DMS 273 (cell line): ENCODE data around the gene TNRC6A.
A peak's percentile ranks its signal among the peaks of the same experiment; 100 is the strongest.
"Not testable (repeated sequence)": the region's sequence is repeated elsewhere in the genome, so short reads cannot be mapped to it uniquely, and the experiment has no call there.

Experiments
- DNase-seq: peaks from one replicate; lab custom pipeline; 2025; ENCODE audit not compliant: unreplicated experiment; lab: John Stamatoyannopoulos, UW

TNRC6A gene

GRCh38 chr16:24723663-24724062 lies 5.8 kb upstream of the TNRC6A start:
- DNase-seq: no peak

- DNase-seq: no peak
Measured at GRCh38 chr16:24728011-24728410, 1.4 kb upstream of the TNRC6A start.

GRCh38 chr16:24728891-24729242 lies 584 bp upstream of the TNRC6A start:
- no peak for DNase-seq

DNA sequence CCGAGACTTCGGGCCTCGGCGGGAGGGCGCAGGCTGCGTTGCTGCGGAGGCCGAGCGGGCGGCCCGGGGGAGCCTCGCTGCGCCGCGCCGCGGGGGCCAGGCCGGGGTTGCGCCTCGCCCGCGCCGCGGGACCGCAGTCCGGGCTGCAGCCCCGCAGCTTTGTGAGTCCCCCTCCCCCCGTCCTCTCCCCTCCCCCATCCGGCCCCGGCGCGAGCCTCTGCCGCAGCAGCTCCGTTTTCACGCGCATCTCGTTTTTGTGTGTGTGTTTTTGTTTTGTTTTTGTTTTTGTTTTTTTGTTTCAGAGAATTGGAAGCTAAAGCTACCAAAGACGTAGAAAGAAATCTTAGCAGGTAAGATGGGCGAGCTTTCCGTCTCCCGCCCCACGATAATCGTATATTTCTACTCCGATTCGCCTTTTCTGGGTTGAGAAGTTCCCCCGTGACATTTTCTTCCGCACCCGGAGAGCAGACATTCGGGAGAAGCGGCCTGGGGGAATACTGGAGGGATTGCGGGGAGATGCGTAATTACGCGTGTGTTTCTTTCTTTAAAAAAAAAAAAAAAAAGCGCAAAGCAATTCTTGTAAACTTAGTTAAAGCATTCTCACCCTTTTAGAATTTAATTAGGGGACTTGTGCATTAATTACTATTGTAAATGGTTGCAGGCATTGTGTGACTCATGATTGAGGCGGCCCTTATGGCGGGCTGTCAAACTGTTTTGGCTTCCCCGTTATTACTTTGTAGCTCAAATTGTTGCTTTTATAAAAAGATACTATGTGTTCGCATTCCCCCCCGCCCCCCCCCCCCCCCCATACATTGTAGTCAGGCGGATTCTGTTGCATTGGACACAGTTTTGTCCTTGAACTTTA lies 732 bp downstream of the TNRC6A start:
- DNase-seq: peak; percentile 63

GRCh38 chr16:24730914-24731313 lies 1.5 kb downstream of the TNRC6A start:
- DNase-seq: no peak

DNA sequence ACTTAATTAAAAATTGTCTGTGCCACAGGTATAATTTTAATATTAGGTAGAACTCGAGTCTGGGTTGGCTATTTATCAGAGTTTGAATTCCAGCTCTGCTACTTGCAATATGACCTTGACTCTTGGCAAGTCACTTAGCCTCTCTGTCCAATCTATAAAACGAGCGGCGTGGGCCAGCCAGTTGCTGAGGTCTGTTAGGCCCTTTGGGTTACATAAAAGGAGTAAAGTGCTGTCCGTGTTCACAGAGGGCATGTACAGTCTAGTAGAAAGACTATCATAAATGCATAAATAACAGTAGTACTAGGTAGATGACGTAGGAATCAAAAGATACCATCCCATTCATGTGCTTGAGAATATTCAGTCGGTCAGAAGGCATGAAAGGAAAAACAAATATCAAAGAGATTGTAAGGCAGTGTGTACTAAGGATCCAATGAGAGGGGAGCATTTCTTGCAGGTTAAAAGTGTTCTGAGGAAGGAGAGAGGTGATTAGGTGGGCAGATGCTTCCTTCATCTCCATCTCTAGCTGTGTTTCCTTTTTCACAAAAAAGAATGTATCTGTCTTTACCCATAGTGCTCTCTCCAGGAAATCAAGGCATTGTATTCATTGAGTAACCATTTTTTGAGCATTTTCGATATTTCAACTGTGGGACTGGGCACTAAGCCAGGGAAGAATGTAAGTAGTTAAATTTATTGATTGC lies 2.4 kb downstream of the TNRC6A start:
- no peak for DNase-seq

GRCh38 chr16:24734382-24734781 lies 4.9 kb downstream of the TNRC6A start:
- no peak for DNase-seq

DNA sequence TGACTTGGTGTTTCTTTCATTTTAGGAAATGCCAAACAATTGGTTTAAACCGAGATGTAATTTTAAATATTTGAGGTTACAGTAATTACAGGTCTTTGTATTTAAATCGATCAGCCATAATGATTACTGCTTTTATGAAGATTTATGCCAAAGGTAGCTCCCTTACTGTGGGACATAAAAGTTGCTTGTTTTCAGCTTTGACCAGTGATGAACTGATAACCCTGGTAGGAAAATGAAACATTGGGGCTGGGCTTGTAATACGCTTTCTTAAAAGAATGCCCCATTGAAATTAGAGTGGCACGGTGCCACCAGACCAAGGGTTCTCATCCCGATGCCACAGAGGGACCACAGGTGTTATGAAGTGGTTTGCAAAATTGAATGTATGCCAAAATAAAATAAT lies 7.3 kb downstream of the TNRC6A start:
- no peak for DNase-seq

DNA sequence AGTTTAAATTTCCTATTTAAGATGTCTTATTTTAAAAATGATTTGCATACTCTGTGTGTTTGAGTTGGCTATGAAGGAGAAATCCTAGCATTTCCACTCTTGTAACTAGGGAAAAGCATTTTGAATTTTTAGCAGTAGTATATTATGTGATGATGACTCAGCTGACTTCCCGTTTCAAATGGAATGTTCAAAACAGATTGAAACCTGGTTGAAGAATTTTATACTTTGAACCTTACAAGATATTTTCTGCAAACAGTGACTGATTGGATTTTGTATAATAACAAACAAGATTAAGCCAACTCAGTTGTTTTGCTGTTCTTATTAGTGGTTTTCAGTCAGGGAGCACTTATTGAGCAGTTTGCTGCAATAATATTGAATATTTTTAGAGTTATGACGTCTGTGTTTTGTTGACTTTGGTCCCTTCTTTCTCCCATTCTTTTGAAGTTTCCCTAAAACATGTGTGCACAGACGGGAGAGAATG lies 8.0 kb downstream of the TNRC6A start:
- no peak for DNase-seq

DNA sequence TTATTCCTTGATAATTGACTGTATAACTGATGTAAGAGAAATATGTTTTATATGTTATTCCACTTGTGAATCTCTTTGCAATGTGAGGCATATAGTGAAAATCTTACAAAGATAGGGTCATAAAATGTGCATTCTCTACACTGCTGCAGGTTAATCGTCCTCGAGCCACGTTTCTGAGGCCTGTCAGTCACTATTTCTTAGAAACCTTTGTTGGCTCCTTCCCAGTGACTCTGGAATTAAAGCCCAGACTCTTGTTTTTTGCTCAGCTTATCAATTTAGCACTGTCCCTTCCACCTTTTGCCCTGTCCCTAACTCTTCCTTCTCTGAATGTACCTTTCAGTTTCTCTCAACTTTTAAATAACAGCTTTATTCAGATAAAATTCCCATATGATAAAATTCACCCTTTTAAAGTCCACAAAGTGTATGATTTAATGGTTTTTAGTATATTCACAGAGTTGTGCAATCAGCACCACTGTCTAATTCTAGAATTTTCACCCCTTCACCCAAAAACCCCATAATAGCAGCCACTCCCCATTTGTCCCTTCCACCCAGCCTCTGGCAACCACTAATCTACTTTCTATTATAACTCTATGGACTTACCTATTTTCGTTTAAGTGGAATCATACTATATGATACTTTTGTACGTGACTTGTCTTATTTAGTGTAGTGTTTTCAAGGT lies 8.6 kb downstream of the TNRC6A start:
- no peak for DNase-seq

DNA sequence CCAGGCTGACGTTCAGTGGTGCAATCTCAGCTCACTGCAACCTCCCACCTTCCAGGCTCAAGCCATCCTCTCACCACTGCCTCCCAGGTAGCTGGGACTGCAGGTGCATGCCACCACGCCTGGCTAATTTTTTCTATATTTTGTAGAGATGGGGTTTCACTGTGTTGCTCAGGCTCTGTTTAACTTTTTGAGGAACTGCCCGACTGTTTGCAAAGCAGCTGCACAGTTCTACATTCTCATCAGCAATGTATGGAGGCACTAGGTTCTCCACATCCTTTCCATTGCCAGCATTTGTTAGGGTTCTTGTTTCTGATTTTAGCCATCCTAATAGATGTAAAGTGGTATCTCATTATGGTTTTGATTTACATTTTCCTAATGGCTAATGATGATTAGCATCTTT lies 9.4 kb downstream of the TNRC6A start:
- no peak for DNase-seq

GRCh38 chr16:24741862-24742261 lies 12.4 kb downstream of the TNRC6A start:
- DNase-seq: no peak

DNA sequence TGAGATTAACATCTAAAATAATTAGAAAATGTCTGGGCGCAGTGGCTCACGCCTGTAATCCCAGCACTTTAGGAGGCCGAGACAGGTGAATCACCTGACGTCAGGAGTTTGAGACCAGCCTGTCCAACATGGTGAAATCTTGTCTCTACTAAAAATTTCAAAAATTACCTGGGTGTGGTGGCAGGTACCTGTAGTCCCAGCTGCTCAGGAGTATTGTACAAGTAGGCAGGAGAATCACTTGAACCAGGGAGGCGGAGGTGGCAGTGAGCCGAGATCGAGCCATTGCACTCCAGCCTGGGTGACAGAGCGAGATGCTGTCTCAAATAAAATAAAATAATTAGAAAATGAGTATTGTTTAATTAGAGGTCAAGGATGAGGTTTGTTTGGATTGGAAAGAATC lies 13.2 kb downstream of the TNRC6A start:
- DNase-seq: not testable (repeated sequence)

- DNase-seq: no peak
Measured at GRCh38 chr16:24745391-24745790, 15.9 kb downstream of the TNRC6A start.

GRCh38 chr16:24745791-24746190 lies 16.3 kb downstream of the TNRC6A start:
- DNase-seq: no peak

- no peak for DNase-seq
Measured at GRCh38 chr16:24747441-24747840, 18.0 kb downstream of the TNRC6A start.

DNA sequence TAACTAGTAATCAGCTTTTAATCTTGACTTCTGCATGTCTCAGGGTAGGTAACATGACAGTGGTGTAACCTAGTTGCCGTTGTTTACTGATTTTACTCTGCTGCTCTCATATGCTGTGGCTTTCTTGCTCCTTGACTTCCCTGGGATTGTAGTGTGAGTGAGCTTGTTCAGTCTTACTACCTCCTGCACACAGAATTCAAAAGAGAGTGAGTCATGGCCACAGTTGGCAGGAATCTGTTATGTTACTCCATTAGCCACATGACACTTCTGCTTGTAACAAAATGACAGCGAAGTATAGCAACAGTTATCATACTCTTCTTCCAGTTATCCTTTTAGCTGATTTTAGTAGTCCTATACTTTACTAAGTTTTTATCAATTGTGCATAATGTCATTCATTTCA lies 18.8 kb downstream of the TNRC6A start:
- peak; percentile 41 for DNase-seq

GRCh38 chr16:24749310-24749709 lies 19.9 kb downstream of the TNRC6A start:
- DNase-seq: no peak

DNA sequence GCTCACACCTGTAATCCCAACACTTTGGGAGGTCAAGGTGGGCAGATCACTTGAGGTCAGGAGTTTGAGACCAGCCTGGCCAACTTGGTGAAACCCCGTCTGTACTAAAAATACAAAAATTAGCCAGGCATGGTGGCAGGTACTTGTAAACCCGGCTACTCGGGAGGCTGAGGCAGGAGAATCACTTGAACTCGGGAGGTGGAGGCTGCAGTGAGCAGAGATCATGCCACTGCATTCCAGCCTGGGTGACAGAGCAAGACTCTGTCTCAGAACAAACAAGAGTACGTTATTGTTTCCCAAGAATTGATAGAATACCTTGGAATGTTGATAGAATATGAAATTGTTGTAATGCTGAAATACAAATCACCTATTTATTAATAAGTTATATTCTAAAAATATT lies 20.4 kb downstream of the TNRC6A start:
- not testable (repeated sequence) for DNase-seq

- no peak for DNase-seq
Measured at GRCh38 chr16:24753000-24753399, 23.5 kb downstream of the TNRC6A start.

DNA sequence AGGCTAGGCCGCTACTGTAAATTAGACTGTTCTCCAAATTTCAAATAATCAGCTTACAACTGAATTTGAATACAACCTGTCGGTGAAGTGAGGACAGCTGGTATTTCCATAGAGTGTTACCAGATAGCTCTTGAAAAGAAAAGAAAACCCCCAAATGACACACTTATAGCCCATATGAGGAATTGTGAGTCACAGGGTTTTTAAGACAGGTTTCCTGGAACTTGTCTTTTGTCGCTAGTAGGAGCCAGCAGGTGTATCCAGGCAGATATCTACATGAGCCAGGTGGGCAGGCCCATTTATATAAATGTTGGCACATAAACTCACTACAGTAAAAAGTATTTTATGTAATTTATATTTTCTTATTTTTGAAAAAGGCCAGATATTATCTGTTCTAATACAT lies 24.0 kb downstream of the TNRC6A start:
- DNase-seq: no peak

DNA sequence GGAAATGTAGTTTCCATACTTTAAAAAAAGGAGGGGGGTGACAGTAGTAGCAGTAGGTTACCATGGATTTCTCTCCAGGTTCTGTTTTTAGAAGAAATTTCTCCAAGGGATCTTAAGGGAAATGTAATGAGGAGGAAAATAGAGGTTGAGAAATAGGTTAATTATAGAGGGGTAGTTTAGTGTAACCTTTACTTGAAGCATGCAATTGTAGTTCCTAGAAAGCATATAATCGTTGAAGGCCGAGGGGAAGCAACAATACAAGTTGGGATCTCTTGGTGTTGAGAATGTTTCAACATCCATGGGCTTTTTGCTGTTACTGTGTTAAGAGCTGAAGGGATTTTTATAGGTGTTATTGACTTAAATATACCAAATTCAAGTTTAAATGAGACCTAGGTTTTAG lies 25.1 kb downstream of the TNRC6A start:
- DNase-seq: no peak
